A673 (cell line): ENCODE results near the gene CLASP1.
"Not testable (repeated sequence)": the region's sequence is repeated elsewhere in the genome, so short reads cannot be mapped to it uniquely, and the experiment has no call there.

Experiments used
- EZH2 ChIP-seq: fragments of 200-600 bp; sonication (generic); IDR thresholded peaks from 2 replicates; pipeline ENCODE4 v1.6.1; 2017; ENCODE audit warnings: borderline replicate concordance, low read depth, mild to moderate bottlenecking, mixed read lengths, antibody characterized with exemption, low read length; ENCODE audit not compliant: poor library complexity, severe bottlenecking
- TF ChIP-seq, protein P1 (sequence below): fragments of 300-800, 200-600 bp; sonication (generic); conservative IDR thresholded peaks from 2 replicates; pipeline ENCODE4 v1.5.1; 2017; ENCODE audit warnings: low read depth, mild to moderate bottlenecking, antibody characterized with exemption, low read length, moderate library complexity, mixed read lengths

- TF ChIP-seq, protein P1, sequence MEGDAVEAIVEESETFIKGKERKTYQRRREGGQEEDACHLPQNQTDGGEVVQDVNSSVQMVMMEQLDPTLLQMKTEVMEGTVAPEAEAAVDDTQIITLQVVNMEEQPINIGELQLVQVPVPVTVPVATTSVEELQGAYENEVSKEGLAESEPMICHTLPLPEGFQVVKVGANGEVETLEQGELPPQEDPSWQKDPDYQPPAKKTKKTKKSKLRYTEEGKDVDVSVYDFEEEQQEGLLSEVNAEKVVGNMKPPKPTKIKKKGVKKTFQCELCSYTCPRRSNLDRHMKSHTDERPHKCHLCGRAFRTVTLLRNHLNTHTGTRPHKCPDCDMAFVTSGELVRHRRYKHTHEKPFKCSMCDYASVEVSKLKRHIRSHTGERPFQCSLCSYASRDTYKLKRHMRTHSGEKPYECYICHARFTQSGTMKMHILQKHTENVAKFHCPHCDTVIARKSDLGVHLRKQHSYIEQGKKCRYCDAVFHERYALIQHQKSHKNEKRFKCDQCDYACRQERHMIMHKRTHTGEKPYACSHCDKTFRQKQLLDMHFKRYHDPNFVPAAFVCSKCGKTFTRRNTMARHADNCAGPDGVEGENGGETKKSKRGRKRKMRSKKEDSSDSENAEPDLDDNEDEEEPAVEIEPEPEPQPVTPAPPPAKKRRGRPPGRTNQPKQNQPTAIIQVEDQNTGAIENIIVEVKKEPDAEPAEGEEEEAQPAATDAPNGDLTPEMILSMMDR, result not testable (repeated sequence)
- TF ChIP-seq EZH2, result not testable (repeated sequence)
Observed at GRCh38 chr2:121611048-121611649, 38.1 kb downstream of the CLASP1 start.
